Measurements from ENCODE around the gene COLEC12.

- TF ChIP-seq CTCF (IDR thresholded peaks at IDR 0.05) (no peak), POLR2A (IDR thresholded peaks at IDR 0.05) (no peak)
Observed at GRCh38 chr18:526681-527080, 26.2 kb upstream of the COLEC12 start.
